HepG2 (cell line): ENCODE measurements around the gene SLCO3A1. TPM values are rescaled to one million over a fixed set of nuclear protein-coding genes. Genes with fewer than 3 reads are reported as not detected.

ENCODE experiments used
- CTCF ChIP-seq: sonication (generic); formaldehyde crosslinking; IDR thresholded peaks from 2 replicates; pipeline ENCODE4 v1.5.0; 2020; ENCODE audit warnings: mild to moderate bottlenecking, missing genetic modification reagents, moderate library complexity
- DZIP1 ChIP-seq: sonication (generic); formaldehyde crosslinking; IDR thresholded peaks from 2 replicates; pipeline ENCODE4 v1.5.0; 2020; ENCODE audit warnings: mild to moderate bottlenecking, missing genetic modification reagents
- GTF3A ChIP-seq: sonication (generic); formaldehyde crosslinking; conservative IDR thresholded peaks from 2 replicates; pipeline ENCODE4 v1.4.0; 2020; ENCODE audit warnings: mild to moderate bottlenecking, missing genetic modification reagents
- HBP1 ChIP-seq: IDR thresholded peaks from 2 replicates; pipeline ENCODE4 v1.6.1; 2016; ENCODE audit warnings: low read depth, control low read depth
- MIXL1 ChIP-seq: IDR thresholded peaks from 2 replicates; pipeline ENCODE4 v1.6.1; 2016
- MXD3 ChIP-seq: IDR thresholded peaks from 2 replicates; pipeline ENCODE4 v1.6.1; 2016; ENCODE audit warnings: mild to moderate bottlenecking, missing biosample characterization, missing genetic modification reagents
- MYC ChIP-seq: sonication (generic); formaldehyde crosslinking; IDR thresholded peaks from 2 replicates; pipeline ENCODE4 v1.9.0; 2021; ENCODE audit warnings: missing genetic modification reagents, borderline replicate concordance
- RBM22 ChIP-seq: fragments of 200-400 bp; formaldehyde crosslinking; optimal IDR thresholded peaks from 2 replicates; pipeline ENCODE3; 2017; ENCODE audit warnings: mild to moderate bottlenecking, low read length, moderate library complexity
- SAFB2 ChIP-seq: sonication (generic); formaldehyde crosslinking; IDR thresholded peaks from 2 replicates; pipeline ENCODE4 v1.5.1; 2020; ENCODE audit warnings: missing genetic modification reagents, low read depth, mild to moderate bottlenecking, borderline replicate concordance
- SIX4 ChIP-seq: sonication (generic); formaldehyde crosslinking; IDR thresholded peaks from 2 replicates; pipeline ENCODE4 v1.4.0; 2020; ENCODE audit warnings: missing genetic modification reagents
- SP2 ChIP-seq: sonication (generic); formaldehyde crosslinking; IDR thresholded peaks from 2 replicates; pipeline ENCODE4 v1.5.1; 2020; ENCODE audit warnings: mild to moderate bottlenecking, missing genetic modification reagents
- TRIM24 ChIP-seq: sonication (generic); formaldehyde crosslinking; IDR thresholded peaks from 2 replicates; pipeline ENCODE4 v1.8.0; 2022; ENCODE audit warnings: mild to moderate bottlenecking, missing genetic modification reagents
- ZBTB20 ChIP-seq: sonication (generic); formaldehyde crosslinking; IDR thresholded peaks from 2 replicates; pipeline ENCODE4 v1.8.1; 2023; ENCODE audit warnings: missing genetic modification reagents, low read depth, mild to moderate bottlenecking, borderline replicate concordance
- ZNF10 ChIP-seq: sonication (generic); formaldehyde crosslinking; IDR thresholded peaks from 2 replicates; pipeline ENCODE4 v1.4.0; 2020; ENCODE audit warnings: mild to moderate bottlenecking, low read depth, missing genetic modification reagents, borderline replicate concordance
- ZNF333 ChIP-seq: sonication (generic); formaldehyde crosslinking; IDR thresholded peaks from 2 replicates; pipeline ENCODE4 v1.4.0; 2020; ENCODE audit warnings: mild to moderate bottlenecking, missing genetic modification reagents, borderline replicate concordance
- ZNF564 ChIP-seq: sonication (generic); formaldehyde crosslinking; IDR thresholded peaks from 2 replicates; pipeline ENCODE4 v1.8.1; 2023; ENCODE audit warnings: mild to moderate bottlenecking, missing genetic modification reagents
- ZNF597 ChIP-seq: sonication (generic); formaldehyde crosslinking; IDR thresholded peaks from 2 replicates; pipeline ENCODE4 v1.5.0; 2020; ENCODE audit warnings: missing genetic modification reagents
- ZNF7 ChIP-seq: IDR thresholded peaks from 2 replicates; pipeline ENCODE4 v1.6.1; 2016; ENCODE audit warnings: missing biosample characterization, missing genetic modification reagents
- ZNF781 ChIP-seq: sonication (generic); formaldehyde crosslinking; IDR thresholded peaks from 2 replicates; pipeline ENCODE4 v1.5.1; 2020; ENCODE audit warnings: borderline replicate concordance, mild to moderate bottlenecking, missing genetic modification reagents; ENCODE audit errors: not compliant biosample characterization
- ZNF784 ChIP-seq: sonication (generic); formaldehyde crosslinking; IDR thresholded peaks from 2 replicates; pipeline ENCODE4 v1.5.1; 2020; ENCODE audit warnings: missing genetic modification reagents, mild to moderate bottlenecking, borderline replicate concordance
- polyA plus RNA-seq, 8 experiments: library from polyadenylated mRNA; depleted of rRNA in 3 of 8; stranded (reverse) in 7 of 8; unstranded in 1 of 8; fragments of >200 nt; fragmentation: Illumina TruSeq in 4 of 8; extraction: Trizol in 4 of 8; gene quantifications; 2 replicates each; pipeline versions ENCODE4 v1.2.1 to v1.2.3, GENCODE V29; 2011 to 2016; ENCODE audit warnings: low read depth in 4 of 8, missing spikeins in 1 of 8, mixed read lengths in 1 of 8; ENCODE audit not compliant: insufficient read depth in 1 of 8
- total RNA-seq, 5 experiments: library from RNA; depleted of rRNA; stranded (reverse); fragments of >200 nt; fragmentation: Illumina TruSeq; extraction: Trizol; gene quantifications; 2 replicates each; pipeline ENCODE4 v1.2.3, GENCODE V29; 2016; ENCODE audit warnings: low read depth in 1 of 5

Gene SLCO3A1
- total and polyA plus RNA-seq, 2 of the 13 experiments (the other 11 are each of a cell fraction or from before 2014, with no cell fraction given): 0.02 TPM; not detected in 1

- TF ChIP-seq ZNF7 (no peak), TRIM24 (CRISPR knock-in tag) (no peak), SP2 (CRISPR knock-in tag) (no peak), ZNF564 (CRISPR knock-in tag) (no peak), DZIP1 (CRISPR knock-in tag) (no peak), HBP1 (CRISPR knock-in tag) (no peak), MXD3 (no peak), SAFB2 (CRISPR knock-in tag) (no peak), MIXL1 (CRISPR knock-in tag) (peak; percentile 61; the same call in 1 of the 2 replicates), ZNF784 (no peak), RBM22 (no peak), SIX4 (CRISPR knock-in tag) (no peak), ZNF10 (no peak), ZBTB20 (CRISPR knock-in tag) (no peak; the same call in 1 of the 2 replicates), CTCF (CRISPR knock-in tag) (no peak), ZNF333 (no peak), GTF3A (CRISPR knock-in tag) (no peak), MYC (CRISPR knock-in tag) (no peak), ZNF781 (no peak), ZNF597 (no peak)
Observed at GRCh38 chr15:92170897-92171296, 317.4 kb downstream of the SLCO3A1 start (continued).
